Fibroblast of the aortic adventitia (primary cell): Measurements from ENCODE around the gene XAF1. TPM values are rescaled to one million over a fixed set of nuclear protein-coding genes. Genes with fewer than 3 reads are reported as not detected.

Experiments used
- DNase-seq: peaks from one replicate; pipeline ENCODE4 v3.0.0-alpha.2; 2010; ENCODE audit warnings: low read depth
- H3K4me3 ChIP-seq: 2 replicates; pipeline ENCODE4 v1.5.1; 2011; ENCODE audit warnings: low read depth, mild to moderate bottlenecking, control low read depth, low read length, moderate library complexity
- CTCF ChIP-seq: IDR thresholded peaks from 2 replicates; pipeline ENCODE4 v1.5.1; 2011; ENCODE audit warnings: mild to moderate bottlenecking, low read length, control low read depth, inconsistent platforms; ENCODE audit not compliant: insufficient read depth
- total RNA-seq: library from RNA; depleted of rRNA; stranded (reverse); fragments of >200 nt; gene quantifications from 2 replicates; pipeline ENCODE4 v1.2.3, GENCODE V29; 2012; ENCODE audit warnings: low replicate concordance

XAF1 gene
- 27.5 and 47.1 TPM in 2 replicates for total RNA-seq

DNA sequence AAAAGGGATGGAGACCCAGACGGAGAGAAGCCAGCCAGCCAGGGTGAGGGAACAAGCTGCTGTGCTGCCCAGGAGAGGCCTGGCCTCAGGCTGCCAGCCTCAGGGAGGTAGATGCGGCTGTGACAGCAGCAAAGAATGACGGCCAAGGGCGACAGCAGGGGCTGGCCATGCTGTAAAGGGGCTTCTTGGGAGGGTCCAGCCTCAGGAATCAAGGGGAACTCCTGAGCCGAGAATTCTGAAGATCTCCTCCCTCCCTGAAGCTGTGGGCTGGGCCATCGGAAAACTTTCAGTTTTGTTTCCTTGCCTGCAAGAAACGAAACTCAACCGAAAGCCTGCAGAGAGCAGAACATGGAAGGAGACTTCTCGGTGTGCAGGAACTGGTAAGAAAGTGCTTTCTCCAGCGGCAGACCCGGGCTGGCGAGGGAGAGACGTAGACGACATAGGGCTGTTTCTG lies at the start of gene XAF1:
TSS of gene XAF1 (plus strand) at position 316 of the 454 bp plus-strand sequence. CDS start at position 349, 33 bp downstream.
- peak; percentile 71 for DNase-seq
- TF ChIP-seq CTCF, result no peak

DNA sequence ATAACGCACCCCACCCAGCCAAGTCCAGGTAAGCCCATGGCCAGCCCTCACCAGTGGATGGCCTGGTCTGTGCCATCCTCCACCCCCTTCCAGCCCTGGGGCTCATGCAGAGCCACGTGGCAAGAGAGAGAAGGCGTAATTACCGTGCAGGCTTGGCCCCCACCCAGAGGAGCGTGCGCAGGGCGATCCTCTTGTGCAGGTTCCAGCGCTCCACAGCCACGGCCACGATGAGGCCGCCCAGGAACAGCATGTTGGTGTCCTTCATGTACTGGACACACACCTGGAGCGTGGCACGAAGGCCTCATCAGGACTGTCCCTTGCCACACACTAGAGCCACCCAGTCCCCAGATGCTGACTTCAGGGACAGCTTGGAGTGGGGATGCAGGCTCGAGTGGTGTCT lies 49.3 kb upstream of the XAF1 start:
- no peak overlapping the region for H3K4me3 ChIP-seq
- no peak for TF ChIP-seq CTCF
- DNase-seq, result no peak

More for the DNA sequence above, at the start of gene XAF1:
- peak within 1 kb of the TSS; percentile 83 for H3K4me3 ChIP-seq

DNA sequence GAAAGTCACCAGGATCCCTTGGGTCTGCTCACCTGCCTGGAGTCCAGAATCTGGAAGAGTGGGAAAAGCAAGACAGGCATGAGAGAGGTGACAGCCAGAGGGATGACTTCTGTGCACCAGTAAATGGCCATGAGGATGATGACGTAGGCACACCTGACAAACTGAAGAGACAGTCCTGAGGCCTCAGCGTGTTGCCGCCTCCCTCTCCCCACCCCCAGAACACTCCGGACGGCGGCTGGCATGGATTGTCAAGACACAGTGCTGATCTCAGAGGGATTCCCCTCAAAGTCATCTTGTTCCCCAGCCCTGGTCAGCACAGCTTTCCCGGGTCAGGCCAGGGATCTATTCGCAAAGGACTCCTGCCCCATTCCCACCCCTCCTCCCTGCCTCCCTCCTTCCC lies 48.9 kb upstream of the XAF1 start:
- H3K4me3 ChIP-seq, result no peak overlapping the region
- no peak for TF ChIP-seq CTCF
- no peak for DNase-seq

- H3K4me3 ChIP-seq, result no peak overlapping the region
- TF ChIP-seq CTCF, result no peak
- DNase-seq, result no peak
These were observed 47.4 kb upstream of the XAF1 start for GRCh38 chr17:6708357-6708961.

GRCh38 chr17:6710317-6710716 lies 45.5 kb upstream of the XAF1 start:
- no peak overlapping the region for H3K4me3 ChIP-seq
- no peak for DNase-seq
- TF ChIP-seq CTCF, result no peak

DNA sequence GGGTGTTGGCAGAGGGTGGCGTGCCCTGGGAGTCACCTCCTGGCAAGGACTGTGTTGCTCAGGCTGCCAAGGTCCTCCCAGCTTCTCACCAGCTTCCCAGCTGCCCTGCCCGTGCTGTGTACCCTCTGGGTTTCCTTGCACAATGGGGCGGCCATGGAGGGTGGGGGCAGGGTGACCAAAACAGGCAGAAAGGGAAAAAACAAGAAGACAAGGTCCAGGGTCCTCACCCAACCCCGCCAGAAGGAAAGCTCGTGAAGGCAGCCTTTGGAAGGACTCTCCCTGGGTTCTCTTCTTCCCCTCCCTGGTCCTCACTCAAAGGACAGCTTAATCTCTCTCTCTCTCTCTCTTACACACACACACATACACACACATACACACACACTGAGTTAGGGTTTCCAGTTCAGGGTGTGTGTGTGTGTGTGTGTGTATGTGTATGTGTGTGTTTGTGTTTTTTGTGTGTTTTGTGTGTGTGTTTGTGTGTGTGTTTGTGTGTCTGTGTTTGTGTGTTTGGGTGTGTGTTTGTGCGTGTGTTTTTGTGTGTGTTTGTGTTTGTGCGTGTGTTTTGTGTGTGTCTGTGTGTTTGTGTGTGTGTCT lies 44.7 kb upstream of the XAF1 start:
- TF ChIP-seq CTCF, result no peak
- no peak for DNase-seq
- no peak overlapping the region for H3K4me3 ChIP-seq
